Suppressor macrophage (primary cell): ENCODE results near the gene PLCXD1.
"Not testable (repeated sequence)": the region's sequence is repeated elsewhere in the genome, so short reads cannot be mapped to it uniquely, and the experiment has no call there.

Experiments
- DNase-seq, 4 experiments: peaks; one replicate each; pipeline ENCODE4 v3.0.0-alpha.2; 2020 to 2022

PLCXD1 gene

DNA sequence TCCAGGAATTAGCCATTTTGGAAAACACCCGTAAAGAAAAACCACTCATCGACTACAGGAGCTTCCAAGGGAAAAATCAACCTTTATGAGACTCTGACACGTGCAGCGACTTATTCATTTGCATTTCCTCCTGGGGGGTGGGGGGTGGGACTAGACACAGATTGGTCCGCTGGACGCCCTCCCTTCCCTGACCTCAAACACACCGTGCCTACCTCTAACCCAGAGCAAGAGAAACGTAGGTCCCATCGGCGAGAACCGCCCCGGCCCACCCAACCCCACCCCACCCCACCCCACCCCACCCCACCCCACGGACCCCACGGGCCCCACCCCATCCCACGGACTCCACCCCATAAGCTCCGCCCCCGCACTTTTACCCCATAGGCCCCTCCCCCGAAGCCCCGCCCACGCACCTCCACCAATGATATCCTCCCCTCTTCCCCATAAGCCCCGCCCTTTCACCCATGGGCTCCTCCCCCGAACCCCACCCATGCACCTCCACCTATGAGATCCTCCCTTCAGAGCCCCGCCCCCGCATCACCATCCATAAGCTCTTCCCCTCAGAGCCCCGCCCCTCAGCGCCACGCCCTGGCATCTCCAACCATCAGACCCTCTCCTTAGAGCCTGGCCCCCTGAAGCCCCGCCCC is 36.4 kb downstream of the PLCXD1 start:
- peak in 2 of 4 experiments; percentile 87 to 94 for DNase-seq

DNA sequence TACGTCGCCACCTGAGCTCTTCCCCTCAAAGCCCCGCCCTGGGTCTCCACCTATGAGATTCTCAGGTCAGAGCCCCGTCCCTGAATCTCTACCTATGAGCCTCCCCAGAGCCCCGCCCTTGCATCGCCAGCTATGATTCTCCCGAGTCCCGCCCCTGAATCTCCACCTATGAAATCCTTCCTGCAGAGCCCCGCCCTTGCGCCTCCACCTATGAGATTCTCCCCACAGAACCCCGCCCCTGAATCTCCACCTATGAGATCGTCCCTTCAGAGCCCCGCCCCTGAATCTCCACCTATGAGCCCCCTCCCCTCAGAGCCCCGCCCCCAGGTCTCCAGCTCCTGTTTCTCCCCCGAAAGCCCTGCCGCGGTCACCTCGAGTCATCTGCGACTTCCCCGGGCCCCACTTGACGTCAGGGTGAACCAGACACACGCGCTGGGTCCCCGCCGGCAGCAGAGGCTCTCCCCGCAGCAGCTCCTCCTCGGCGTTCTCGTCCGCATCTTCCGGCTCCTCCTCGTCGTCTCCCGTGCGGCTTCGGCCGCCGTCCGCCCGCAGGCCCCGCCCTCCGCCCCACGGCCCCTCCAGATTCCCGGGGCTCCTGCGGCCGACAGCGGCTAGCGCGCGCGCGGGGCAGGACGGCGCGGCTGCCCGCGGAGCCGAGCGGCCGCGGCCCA is 37.0 kb downstream of the PLCXD1 start:
- peak; percentile 98 to 99 (median 98) for DNase-seq

DNA sequence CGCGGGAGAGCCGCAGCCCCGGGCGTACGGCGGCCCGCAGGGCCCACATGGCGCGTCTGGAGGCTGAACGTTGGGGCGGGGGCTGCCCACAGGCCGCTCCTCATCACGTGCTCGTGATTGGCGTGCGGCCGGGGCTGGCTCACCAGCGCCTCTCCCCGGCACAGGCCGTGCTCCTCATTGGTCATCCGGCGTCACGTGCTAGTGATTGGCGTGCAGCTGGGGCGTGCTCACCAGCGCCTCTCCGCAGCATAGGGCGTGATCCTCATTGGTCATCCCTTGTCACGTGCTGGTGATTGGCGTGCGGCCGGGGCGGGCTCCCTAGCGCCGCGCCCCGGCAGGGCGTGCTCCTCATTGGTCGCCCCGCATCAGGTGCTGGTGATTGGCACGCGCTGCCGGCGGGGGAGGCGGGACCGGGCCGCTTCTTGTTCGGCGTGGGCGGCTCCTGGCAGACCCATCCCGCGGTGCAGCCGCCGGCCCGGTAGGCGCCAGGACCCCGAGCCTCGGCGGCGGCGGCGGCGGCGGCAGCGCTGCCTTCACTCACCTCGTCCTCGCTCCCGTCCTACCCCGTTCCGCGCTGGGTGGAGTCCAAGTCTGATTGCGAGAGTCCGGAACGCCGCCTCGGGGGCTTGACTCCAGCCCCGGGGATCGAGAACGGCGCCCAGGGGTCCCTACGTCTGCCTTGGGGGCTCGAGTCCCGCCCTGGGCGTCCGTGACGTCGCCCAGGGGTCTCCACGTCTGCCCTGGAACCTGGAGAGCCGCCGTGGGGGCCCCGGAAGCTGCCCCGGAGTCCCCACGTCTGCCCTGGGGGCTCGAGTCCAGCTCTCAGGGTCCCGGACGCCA is 37.8 kb downstream of the PLCXD1 start, which contains the start of gene GTPBP6:
Gene GTPBP6 (minus strand): TSS at position 58 of the 840 bp plus-strand sequence. CDS start 9 bp downstream, at position 49.
- DNase-seq: peak; percentile 100

DNA sequence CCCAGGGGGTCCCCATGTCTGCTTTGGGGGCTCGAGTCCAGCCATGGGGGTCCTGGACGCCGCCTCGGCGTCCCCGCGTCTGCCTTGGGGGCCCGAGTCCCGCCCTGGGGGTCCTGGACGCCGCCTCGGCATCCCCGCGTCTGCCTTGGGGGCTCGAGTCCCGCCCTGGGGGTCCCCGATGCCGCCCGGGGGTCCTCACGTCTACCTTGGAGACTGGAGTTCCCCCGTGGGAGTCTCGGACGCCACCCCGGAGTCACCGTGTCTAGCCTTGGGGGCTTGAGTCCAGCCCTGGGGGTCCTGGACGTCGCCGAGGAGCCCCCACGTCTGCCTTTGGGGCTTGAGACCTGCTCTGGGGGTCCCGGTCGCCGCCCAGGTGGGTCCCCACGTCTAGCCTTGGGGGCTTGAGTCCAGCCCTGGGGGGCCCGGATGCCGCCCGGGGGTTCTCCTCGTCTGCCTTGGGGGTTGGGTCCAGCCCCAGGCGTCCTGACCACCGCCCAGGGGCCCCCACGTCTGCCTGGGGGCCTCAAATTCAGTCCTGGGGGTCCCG is 38.5 kb downstream of the PLCXD1 start:
- peak in 1 of 4 experiments; percentile 26 for DNase-seq

DNA sequence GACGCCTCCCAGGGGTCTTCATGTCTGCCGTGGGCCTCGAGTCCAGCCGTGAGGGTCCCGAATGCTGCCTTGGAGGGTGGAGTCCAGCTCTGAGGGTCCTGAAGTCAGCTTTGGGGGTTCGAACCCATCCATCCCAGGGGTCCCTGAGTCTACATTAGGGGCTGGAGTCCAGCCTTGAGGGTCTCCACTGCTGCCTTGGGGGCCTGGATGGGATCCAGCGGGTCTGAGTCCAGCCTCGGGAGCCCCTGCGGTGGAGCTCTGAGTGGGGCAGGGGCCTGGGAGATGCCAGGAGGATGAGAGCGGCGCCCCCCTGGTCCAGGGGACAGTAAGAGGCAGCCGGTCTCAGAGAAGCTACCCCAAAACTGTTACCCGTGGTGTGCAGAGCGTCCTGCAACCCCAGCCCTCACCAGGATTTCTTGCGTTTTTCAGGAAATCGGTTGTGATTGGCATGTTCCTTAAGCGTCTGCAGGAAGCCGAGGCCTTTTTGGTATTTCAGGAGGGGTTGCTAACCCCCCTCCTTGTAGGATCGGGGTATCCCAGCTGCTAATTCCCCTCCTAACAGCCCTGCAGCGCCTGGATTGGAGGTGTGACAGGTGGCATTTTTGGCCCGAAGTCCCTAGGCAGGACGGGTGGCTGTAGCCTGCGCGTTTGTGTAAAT is 39.1 kb downstream of the PLCXD1 start:
- DNase-seq: peak; percentile 31 to 59 (median 52)

DNA sequence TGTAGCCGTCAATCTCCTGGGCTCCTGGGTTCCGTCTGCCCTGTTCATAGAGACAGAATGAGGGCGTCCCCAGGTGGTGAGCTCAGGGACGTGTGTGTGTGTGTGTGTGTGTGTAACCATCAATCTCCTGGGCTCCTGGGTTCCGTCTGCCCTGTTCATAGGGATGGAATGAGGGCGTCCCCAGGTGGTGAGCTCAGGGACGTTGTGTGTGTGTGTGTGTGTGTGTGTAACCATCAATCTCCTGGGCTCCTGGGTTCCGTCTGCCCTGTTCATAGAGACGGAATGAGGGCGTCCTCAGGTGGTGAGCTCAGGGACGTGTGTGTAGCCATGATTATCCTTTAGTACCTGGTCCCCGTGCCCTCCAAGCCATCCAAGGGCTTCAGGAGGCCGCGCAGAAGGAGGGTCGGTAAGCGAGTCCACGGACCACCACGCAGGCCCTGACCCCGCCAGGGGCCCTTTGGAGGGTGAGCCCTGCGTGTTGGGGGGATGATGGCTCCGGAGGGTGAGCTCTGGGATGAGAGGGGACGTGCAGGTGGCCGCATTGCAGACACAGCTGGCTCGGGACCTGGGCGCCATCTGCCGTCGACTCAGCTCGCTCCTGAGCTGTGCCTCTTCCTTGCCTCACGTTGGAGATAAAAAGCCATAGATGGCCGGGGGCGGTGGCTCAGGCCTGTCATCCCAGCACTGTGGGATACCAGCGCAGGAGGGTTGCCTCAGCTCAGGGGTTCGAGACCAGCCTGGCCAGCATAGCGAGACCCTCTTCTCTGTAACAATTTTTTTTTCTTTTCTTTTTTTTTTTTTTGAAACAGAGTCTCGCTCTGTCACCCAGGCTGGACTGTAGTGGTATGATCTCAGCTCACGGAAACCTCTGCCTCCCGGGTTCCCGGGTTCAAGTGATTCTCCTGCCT is 42.8 kb downstream of the PLCXD1 start:
- DNase-seq: peak in 2 of 4 experiments; percentile 39 to 41

DNA sequence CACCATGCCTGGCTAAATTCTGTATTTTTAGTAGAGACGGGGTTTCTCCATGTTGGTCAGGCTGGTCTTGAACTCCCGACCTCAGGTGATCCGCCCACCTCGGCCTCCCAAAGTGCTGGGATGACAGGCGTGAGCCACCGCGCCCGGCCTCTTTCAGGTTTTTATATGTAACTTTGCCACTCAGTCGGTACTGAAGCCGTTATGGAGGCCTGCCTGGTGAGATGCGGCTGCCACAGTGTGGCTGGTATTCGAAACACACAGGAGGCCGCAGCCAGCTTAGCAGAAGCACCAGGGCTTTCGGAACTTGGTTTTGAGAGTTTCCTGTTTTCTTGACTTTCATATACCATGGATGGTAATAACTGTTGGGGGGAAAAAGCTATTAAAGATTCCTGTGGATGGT is 43.5 kb downstream of the PLCXD1 start:
- peak; percentile 26 to 62 (median 47) for DNase-seq

DNA sequence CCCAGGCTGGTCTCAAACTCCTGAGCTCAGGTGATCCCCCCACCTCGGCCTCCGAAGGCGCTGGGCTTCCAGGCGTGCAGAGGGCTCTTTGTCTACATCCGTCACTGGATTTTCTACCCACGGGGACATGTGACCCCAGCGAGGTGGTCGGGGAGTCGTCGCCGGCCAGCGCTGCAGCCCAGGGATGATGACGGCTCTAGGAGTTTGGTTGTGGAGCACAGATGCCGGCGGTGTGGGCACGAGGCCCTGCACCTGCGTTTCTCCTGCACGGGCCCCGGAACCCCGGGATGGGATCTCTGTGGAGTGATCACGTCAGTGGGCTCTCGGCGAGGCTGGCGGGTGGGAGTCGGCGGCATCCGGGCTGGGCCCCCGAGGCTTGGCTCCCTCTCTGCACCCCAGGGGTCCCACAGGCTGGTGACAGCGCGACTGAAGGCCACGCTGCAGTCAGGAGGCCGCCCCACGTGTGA is 46.5 kb downstream of the PLCXD1 start:
- DNase-seq: no peak

DNA sequence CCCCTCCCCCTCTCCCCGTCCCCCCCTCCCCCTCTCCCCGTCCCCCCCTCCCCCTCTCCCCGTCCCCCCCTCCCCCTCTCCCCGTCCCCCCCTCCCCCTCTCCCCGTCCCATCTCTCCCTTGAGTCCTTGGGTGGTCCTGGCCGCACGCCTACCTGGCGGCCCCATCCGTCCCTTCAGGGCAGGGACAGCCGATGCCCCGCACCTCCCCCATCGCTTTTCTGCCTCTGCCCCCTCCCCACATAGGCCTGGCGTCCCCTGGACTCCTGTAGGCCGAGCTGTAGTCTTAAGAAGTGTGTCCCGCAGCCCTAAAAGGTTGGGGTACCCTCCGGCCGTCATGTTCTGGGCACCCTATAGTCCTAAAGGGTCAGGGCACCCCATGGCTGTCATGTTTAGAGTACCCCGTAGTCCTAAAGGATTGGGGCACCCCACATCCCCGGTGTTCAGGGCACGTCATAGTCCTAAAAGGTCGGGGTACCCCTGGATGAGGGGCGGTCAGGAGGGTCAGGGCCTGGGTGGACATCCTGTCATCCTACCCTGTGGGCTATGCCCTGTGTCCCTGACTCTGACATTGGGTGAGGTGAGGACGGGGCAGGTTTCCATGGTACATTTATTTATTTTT is 48.2 kb downstream of the PLCXD1 start:
- DNase-seq: no peak

DNA sequence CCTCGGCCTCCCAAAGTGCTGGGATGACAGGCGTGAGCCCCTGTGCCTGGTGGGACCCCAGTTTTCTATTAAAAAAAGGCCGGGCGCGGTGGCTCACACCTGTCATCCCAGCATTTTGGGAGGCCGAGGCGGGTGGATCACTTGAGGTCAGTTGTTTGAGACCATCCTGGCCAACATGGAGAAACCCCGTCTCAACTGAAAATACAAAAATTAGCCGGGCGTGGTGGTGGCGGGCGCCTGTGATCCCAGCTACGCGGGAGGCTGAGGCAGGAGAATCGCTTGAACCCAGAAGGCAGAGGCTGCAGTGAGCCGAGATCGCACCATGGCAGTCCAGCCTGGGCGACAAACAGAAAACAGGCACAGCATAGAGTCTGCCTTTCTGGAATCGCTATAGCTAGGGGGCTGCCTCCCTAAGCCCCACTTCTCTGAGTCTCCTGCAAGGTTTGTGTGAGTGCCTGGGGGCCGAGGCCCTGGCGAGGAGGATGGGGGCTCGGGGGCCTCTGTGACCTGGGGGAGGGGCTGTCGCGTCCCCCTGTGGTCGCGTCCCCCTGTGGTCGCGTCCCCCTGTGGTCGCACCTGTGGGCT is 49.1 kb downstream of the PLCXD1 start:
- DNase-seq: not testable (repeated sequence)

DNA sequence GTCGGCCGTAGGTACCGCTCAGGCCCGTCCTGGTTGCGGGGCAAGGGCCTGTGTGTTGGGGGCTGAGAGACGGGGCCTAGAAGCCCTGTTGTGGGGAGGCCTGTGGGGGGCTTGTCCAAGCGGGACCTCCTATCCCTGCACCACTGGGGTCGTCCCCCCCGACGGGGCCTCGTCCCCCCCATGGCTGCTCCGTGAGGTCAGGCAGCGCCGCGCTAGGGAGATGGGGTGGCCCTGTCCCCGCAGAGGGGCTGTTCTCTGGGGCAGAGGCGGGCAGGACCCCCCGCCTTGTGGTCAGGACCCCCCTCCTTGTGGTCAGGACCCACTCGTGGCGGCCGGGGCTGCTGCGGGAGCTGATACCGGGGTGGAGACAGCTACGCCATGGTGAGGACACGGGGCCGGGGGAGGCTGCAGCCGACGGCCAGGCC is 49.6 kb downstream of the PLCXD1 start:
- no peak for DNase-seq

DNA sequence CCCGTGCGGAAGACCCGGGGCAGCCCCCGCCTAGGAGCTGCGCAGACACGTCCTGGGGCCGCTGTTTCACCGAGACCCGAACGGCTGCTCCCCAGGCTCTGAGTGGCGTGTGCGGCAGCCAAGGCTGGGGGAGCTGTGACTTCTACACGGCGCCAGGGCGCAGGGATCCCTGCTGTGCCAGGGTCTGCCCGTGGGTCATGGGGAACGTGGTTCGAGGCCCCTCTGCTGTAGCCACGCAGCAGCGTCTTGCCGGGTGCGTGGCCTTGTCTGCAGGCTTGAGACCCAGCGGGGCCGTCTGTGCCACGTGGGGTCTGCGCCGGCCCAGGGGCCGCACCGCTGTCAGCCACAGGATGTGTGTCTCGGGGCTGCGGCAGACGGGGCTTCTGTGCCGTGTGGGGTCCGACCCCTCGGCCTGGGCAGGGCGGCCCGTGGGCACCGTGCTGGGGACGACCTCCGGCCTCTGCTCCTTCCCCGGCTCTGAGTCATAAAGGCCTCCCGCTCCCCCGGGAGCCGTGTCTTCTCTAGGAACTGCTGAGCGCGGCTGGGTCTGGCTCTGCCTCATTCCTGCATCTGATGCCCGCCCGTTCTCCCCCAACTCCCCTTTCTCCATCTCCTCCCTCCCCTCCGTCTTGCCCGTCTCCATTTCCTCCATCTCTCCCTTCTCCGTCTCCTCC is 50.1 kb downstream of the PLCXD1 start:
- peak in 2 of 4 experiments; percentile 4 to 25 for DNase-seq

DNA sequence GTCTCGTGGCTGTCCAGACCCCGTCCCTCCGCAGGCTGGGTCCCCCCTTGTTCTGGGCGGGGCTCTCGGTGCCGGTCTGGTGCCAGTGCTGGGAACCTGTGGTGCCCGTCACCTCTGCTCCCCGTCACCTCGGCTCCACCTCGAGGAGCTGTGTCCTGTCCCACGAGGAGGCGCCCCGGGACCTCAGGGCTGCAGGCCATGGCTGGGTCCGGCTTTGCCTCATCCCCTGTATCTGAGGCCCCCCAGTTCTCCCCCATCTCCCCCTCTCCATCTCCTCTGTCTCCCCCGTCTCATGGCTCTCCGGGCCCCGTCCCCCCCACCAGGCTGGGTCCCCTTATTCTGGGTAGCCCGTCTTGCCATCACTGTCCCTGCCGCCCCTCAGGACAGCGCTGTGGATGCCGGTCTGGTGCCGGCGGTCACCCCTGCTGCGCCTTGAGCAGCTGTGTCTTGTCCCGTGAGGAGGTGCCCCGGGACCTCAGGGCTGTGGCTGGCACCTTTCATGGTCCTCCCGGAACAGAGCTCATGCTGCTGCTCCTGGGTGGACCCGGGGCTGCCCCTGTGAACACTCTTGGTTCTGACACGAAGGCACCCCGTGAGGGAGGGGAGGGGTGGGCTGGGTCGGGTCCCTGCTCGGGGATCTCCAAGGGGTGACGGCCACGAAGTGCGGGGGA is 50.8 kb downstream of the PLCXD1 start:
- DNase-seq: no peak

DNA sequence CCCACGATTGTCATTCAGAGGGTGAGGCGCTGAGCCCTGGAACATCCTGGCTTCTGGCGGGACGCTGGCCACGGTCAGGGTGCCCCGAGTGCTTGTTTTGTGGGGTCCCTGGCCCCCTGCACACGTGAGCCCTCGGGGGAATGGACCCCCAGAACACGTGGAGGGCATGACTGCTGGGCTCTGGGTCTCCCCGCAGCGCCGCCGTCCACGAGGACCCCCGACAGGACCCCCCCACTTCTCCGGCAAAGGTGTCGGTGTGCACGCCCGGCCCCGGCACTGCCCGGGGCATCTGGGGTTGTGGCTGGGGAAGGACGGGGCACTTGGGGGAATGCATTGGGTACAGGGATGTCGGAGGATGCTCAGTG is 51.3 kb downstream of the PLCXD1 start:
- DNase-seq: no peak

DNA sequence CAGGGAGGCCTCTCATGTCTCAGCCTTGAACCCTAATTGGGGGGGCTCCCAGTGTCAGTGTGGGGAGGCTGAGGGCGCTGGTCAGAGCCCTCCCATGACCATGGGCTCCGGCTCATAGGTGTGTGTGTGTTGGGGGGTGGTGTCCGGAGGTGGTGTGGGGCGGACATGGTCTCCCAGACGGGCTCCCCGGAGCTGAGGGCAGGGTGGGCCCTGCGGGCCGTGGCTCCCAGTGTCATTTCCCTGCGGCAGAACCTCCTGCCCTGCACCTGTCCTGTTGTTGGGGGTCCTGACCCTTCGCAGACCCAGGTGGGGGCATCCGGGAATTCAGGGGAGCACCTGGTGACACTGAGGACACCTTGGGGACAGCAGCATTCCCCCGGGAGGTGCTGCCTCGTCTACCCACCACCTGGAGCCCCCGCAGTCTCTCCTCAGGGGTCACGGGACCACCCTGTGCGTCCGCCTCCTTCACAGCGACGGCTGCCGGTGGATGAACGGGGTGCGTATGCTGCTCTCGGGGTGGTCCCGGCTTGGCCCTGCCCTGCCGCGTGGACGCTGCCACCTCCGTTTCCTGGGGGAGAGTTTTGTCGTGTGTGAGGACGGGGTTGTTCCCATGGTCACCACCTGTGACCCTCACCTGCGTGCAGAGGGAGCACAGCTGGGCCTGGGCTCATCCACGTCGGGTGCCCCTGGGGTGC is 51.9 kb downstream of the PLCXD1 start:
- no peak for DNase-seq

DNA sequence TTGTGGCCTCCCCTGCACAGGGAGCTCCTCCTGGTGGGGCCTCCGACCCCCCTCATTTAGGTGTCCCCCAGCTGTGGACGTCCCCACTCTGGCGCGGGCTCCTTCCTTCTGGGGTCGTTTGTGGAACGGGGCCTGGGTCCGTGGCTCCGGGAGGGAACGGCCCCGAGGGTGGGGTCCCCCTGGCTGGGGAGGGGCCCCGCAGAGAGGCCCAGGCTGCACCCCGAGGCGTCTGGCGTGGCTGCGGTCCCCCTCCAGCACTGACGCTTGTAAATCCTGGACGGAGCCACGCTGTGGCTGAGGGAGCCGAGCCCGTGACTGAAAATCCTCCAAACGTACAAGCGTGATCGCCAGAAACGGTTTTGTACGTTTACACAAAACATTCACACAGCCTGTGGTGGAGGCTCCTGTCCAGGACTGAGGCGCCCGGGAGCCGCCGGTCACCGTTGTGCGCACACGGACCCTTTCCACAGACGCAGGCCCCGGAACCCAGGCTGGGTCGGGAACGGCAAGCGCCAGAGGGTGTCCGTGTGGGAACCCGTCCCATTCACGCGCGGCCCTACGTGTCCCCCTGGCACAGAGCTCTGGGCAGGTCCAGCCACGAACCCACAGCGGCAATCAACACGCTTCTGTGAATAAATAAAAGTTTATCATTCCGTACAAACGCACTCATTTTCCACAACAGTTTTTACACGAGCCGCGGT is 52.6 kb downstream of the PLCXD1 start:
- DNase-seq: no peak

DNA sequence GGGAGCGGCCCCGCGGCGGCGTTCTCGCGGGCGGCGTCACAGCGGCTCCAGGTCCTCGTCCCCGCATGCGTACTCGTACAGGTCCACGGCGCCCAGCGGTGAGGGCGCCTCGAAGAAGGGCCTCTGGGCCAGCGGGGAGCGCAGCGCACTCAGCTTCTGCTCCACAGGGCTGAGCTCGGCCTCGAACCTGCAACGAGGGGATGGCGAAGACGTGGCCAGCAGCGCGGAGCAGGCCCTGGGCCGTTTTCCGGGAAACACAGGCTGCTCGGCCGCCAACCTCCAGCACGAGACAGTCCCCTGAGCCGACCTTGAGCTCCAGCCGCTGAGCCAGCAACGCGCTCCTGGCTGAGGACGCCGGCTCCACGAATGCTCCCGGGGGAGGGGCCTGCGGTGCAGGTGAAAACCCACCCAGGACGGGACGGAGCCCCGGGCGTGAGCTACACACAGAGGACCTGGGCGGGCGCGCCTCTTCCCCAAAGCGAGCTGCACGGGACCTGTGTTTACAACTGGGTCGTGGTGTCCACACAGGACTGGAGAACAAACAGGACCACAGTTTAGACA is 53.2 kb downstream of the PLCXD1 start:
- no peak for DNase-seq
